GM12878 (cell line): ENCODE results near the gene LYL1. TPM values are rescaled to one million over a fixed set of nuclear protein-coding genes. Genes with fewer than 3 reads are reported as not detected.

Experiments used
- BCL3 ChIP-seq: IDR thresholded peaks from 2 replicates; pipeline ENCODE4 v1.6.1; 2011; ENCODE audit warnings: borderline replicate concordance, low read depth, mild to moderate bottlenecking, moderate library complexity, low read length; ENCODE audit not compliant: insufficient read depth, poor library complexity, severe bottlenecking
- CUX1 ChIP-seq: IDR thresholded peaks from 2 replicates; pipeline ENCODE4 v1.6.1; 2012; ENCODE audit warnings: improper control_type of control experiment, low read depth, low read length; ENCODE audit not compliant: insufficient replicate concordance
- EP300 ChIP-seq, 2 experiments: fragments of 150-350 bp in 1 of 2; IDR thresholded peaks; 2 replicates each; pipeline ENCODE4 v1.6.1; 2011 to 2012; ENCODE audit warnings: low read depth in 2 of 2, low read length in 2 of 2, borderline replicate concordance in 1 of 2, improper control_type of control experiment in 1 of 2, inconsistent platforms in 1 of 2; ENCODE audit not compliant: control insufficient read depth in 1 of 2
- FOXK2 ChIP-seq: fragments of 450-650 bp; IDR thresholded peaks from 2 replicates; pipeline ENCODE4 v1.6.1; 2017; ENCODE audit warnings: mild to moderate bottlenecking, moderate library complexity
- NFIC ChIP-seq: IDR thresholded peaks from 2 replicates; pipeline ENCODE4 v1.6.1; 2012; ENCODE audit warnings: low read depth, mild to moderate bottlenecking, inconsistent platforms, low read length, moderate library complexity
- RELA ChIP-seq: fragments of 450-650 bp; IDR thresholded peaks from 2 replicates; pipeline ENCODE4 v1.8.0; 2014; ENCODE audit warnings: borderline replicate concordance; ENCODE audit not compliant: partially characterized antibody
- SMARCA5 ChIP-seq: fragments of 450-650 bp; IDR thresholded peaks from 2 replicates; pipeline ENCODE4 v1.6.1; 2017; ENCODE audit warnings: mild to moderate bottlenecking
- polyA plus RNA-seq, 11 experiments: library from polyadenylated mRNA; depleted of rRNA in 4 of 11; unstranded in 6 of 11; stranded (reverse) in 5 of 11; fragments of >200 nt; fragmentation: Nextera tagmentation in 4 of 11; fragmentation: Illumina TruSeq in 1 of 11; extraction: Ambion mirVana in 4 of 11; extraction: Trizol in 1 of 11; gene quantifications; 1 replicate in 1 of 11; 2 replicates in 10 of 11; pipeline versions ENCODE4 v1.2.1 to v1.2.3, GENCODE V29; 2011 to 2016; ENCODE audit warnings: inconsistent platforms in 2 of 11, missing spikeins in 2 of 11, low read depth in 1 of 11
- total RNA-seq, 4 experiments: library from RNA; depleted of rRNA in 3 of 4; stranded (reverse); fragments of >200 nt in 3 of 4; fragmentation: Illumina TruSeq in 1 of 4; extraction: Trizol in 1 of 4; gene quantifications; 2 replicates each; pipeline versions ENCODE4 v1.2.1 to v1.2.3, GENCODE V29; 2013 to 2021

The LYL1 gene
- total and polyA plus RNA-seq, 10 of the 15 experiments (the other 5 are each of a cell fraction or from before 2014, with no cell fraction given): 0.10 to 34.8 (median 4.4) TPM

- TF ChIP-seq CUX1: no peak
- peak; percentile 40 for TF ChIP-seq RELA
- TF ChIP-seq SMARCA5: peak; percentile 81; the same call in 1 of the 2 replicates
- TF ChIP-seq BCL3: no peak
- no peak for TF ChIP-seq NFIC
- no peak for TF ChIP-seq EP300 (IDR thresholded peaks at IDR 0.05; ENCODE audit: borderline replicate concordance in 1 of 2, control insufficient read depth in 1 of 2, low read depth in 2 of 2, low read length in 2 of 2)
- no peak for TF ChIP-seq FOXK2
- TF ChIP-seq, all 136 proteins: peak for 56
These were observed 47.7 kb upstream of the LYL1 start, which contains the start of the genes IER2 and STX10 (continued) for GRCh38 chr19:13150187-13150930.
